HG03025 (cell line): ENCODE results near the gene ADGRV1.
"Not testable (repeated sequence)": the region's sequence is repeated elsewhere in the genome, so short reads cannot be mapped to it uniquely, and the experiment has no call there.

ENCODE experiments used
- ATAC-seq: cut with Tn5 transposase; IDR thresholded peaks from one replicate; pipeline ENCODE4 v1.9.1; 2021; ENCODE audit warnings: mild to moderate bottlenecking, moderate library complexity; ENCODE audit not compliant: unreplicated experiment, low FRiP score

ADGRV1 gene

DNA sequence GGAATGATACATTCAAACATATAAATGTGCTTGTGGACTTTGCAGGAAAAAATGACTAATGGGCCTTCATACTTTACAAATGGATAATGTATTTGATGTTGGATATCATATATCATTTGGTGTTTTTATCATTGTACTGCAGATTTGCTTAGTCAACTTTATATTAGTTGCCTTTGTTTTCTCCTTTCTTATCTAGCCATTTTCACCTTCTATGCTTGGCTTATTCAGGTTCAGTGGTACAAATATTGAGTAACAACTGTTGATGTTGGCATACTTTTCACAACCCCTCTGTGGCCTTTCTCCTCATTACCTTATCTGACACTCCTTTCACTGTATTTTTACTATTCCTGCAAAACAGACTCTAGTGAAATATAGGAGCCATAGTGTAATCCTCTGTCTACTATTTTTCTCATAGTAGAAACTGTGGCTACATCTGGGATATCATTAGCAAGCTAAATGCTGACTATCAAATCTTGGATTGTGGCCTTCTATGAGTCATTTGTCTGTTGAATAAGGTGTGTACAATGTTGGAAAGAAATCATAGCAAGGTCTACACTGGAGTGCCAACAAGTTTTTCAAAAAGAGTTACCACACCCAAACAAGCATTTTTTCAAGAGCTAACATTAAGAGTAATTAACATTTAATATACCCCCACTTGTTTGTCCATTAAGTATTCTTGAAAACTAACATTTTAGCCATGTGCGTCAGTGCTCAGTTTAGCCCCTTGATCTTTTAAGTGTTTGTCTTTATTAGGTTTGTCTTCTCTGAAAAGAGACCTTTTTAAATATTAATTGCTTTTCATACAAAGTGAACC is 330.1 kb downstream of the ADGRV1 start:
- no peak for ATAC-seq

DNA sequence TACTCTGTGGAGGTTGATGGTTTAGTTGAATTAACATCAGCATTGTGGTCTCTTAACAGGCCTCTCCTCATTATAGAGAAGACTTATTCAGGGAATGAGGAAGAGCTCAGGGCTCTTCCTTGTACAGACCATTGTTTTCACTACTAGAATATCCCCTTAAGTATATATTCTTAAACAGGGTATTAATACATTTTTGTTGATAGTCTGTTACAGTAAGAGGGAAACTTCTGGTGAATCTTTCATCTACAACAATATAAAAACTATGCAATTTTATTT is 330.7 kb downstream of the ADGRV1 start:
- no peak for ATAC-seq

GRCh38 chr5:90890180-90890579 is 331.6 kb downstream of the ADGRV1 start:
- ATAC-seq: no peak

GRCh38 chr5:90894866-90895420 is 336.3 kb downstream of the ADGRV1 start:
- ATAC-seq: no peak

- ATAC-seq: no peak
These were observed 339.0 kb downstream of the ADGRV1 start for GRCh38 chr5:90897618-90898017.

GRCh38 chr5:90898326-90899013 is 339.9 kb downstream of the ADGRV1 start:
- no peak for ATAC-seq

DNA sequence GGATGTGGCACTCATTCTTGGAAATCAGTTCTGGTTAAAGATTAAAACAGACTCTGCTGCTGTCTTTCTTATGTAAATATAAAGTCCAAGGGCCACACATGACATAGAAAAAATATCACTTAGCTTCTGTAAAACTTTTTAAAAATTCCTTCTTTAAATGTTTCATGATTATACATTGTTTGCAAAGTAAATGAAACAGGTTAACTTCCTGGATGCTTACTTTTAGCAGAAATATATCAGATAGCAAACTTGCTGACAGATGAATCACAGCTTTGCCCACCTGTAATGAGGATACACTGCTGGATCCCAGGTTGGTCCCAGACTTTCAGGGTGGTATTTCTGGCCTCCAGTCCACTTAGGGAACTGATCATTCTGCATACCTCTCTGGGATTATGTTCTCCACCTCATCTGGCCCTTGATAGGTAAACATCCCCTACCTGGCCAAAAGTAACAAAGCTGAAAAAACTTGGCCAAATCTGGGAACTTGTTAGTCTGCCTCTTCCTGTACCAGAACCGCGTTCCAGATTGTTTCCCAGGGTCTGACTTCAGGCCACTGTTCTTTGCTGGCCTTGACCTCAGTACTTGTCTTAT is 340.5 kb downstream of the ADGRV1 start:
- no peak for ATAC-seq

DNA sequence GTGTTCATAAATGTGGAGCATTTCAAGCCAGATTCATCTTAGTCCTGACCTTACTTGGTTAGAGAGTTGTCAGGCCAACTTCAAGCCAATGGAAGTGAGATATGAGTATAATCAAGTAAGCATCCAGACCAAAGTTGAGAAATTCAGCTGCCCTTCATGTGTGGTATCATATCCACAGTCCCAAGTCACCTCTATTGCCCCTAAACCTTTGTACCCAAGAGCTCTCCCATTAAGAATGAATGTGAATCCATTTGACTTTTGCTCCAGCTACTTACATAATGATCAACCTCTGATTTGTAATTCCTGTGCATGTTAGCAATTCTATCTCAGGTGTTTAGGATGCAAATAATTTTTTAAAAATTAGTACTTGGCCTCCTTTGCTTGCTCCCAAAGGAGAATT is 342.7 kb downstream of the ADGRV1 start:
- ATAC-seq: no peak

DNA sequence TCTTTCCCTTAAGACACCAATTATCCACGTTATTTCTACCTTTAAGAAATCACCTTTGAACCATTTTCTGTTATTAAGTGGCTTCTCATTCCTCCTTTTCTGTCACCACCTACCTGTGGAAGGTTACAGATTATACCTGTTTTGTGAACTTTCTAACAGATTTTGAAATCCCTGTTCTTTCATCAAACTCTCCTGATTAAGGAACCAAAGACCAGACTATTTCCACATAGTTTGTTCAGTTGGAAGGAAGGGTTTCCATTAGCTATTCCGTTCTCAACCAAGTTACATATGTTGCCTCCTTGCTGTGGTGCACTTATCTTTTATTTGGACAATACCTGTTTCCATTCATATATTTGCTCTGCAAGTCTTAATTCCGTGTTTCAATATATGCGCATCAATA is 343.6 kb downstream of the ADGRV1 start:
- ATAC-seq: no peak

- ATAC-seq: no peak
These were observed 344.2 kb downstream of the ADGRV1 start for GRCh38 chr5:90902651-90903386.

- ATAC-seq: no peak
These were observed 350.5 kb downstream of the ADGRV1 start for GRCh38 chr5:90909101-90909503.

DNA sequence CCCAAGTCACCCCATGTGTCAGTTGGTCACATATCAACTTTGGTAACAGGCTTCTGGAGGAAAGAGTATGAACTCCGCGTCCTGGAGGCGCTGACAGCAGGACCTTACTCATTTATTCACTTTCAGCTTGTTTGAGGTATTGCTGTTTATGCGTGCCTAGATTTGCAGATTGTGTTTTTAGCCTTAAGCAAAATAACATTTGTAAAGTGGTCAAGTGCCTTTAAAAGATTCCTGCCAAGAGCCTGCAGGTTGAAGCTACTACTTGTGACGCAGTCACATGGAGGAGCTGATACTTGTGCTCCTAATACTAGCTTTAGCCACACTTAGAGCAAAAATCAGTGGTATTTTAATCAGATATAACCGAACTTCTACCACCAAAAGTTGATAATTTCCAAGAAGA is 351.3 kb downstream of the ADGRV1 start:
- no peak for ATAC-seq

GRCh38 chr5:90911169-90911568 is 352.6 kb downstream of the ADGRV1 start:
- no peak for ATAC-seq

DNA sequence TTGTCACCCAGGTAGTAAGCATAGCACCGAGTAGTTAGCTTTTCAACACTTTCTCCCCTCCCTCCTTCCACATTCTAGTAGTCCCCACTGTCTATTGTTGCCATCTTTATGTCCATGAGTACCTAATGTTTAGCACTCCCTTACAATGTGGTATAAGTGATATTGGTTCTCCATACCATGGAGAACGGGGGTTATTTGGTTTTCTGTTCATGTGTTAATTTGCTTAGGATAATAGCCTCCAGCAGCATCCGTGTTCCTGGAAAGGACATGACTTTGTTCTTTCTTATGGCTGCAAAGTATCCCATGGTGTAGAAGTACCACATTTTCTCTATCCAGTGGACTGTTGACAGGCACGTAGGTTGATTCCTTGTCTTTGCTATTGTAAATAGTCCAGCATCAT is 353.9 kb downstream of the ADGRV1 start:
- ATAC-seq: no peak

DNA sequence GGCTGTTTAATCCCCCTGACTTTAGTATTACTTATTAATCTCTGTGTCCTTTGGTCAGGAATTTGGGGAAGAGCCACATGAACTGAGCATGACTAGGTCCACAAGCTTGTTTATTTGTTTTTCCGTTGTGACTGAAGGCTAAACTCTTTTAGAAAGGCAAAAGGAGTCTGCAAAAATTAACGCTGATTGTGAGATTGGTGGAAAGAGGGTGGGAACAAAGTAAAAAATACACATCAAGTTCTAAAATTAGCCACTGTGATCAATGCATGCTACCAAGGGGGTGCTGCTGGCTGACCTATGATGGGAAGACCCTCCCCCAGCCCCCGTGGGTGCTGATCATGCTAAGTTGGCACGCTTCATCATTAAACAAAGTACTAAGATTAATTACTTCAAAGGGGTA is 356.8 kb downstream of the ADGRV1 start:
- ATAC-seq: no peak

DNA sequence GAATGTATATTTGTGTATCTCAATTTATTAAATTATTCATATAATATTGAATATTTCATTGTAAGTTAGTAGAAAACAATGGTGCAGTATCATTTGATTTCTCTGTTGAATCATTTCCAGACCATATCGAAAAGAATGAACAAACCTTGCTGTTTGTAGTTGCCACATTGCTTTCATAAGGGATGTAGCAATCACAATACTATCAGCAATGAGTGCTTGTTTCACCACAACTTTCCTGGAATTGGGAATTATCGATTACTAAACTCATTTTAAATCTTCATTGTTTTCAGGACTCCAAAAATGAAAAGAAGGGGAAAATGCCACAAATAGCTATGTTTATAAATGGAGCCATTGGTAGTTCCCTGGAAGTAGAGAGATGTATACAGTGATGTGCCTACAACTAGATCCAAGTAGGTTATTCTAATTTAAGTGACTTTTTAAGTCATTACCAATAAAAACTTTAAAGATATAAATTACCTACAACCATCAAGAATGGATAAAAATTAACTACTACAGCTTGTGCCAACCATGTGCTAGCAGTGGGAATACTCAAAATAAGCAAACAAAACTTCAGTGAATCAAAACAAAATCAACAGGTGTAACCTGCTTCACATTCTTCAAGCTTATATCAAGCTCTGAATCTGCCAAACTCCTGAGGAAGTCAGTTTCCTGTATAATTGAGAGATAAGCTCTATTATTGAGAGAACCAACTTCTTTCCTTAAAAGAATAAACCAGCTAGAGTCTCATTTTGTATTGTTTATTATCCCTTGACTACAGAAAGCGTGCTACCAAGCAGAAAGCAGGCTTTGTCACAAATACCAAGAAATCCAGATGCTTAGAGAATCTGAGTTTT is 358.6 kb downstream of the ADGRV1 start:
- no peak for ATAC-seq

DNA sequence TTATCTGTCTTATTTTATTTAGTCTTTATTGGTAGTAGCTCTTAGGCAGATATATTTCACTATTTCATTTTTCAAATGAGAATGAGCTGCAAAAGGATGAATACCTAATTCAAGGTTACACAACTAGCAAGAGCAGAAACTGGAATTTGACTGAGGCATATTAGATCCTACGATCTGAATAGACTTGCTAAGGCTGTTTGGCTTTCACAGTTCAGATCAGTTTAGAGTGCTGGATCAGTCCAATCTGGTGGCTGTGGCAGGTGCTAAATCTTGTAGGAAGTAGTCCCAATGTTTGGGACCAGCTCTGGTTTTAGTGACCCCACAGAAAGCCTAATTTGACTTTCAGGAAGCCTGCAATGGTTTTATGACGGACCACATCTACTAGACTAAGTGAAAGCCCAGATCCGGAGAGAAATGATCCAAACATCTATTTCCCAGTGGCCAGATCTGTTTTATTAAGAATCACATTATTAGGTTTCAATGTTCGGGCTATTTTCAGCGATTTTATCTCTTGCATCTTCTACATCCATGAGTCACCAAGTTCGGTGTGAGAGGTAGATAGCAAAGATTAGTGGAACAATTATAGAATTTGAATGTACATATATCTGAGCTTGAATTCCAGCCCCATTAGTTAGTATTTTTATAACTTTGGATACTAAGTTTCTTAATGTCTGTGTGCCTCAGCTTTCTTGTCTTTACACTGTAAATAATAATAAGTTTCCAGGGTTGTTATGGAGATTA is 359.5 kb downstream of the ADGRV1 start:
- ATAC-seq: no peak

- no peak for ATAC-seq
These were observed 362.9 kb downstream of the ADGRV1 start for GRCh38 chr5:90921418-90921973.

DNA sequence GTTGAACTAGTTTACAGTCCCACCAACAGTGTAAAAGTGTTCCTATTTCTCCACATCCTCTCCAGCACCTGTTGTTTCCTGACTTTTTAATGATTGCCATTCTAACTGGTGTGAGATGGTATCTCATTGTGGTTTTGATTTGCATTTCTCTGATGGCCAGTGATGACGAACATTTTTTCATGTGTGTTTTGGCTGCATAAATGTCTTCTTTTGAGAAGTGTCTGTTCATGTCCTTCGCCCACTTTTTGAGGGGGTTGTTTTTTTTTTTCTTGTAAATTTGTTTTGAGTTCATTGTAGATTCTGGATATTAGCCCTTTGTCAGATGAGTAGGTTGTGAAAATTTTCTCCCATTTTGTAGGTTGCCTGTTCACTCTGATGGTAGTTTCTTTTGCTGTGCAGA is 365.6 kb downstream of the ADGRV1 start:
- ATAC-seq: not testable (repeated sequence)
